Peyer's patch (tissue), 4 donors: ENCODE data around the gene SAMD1. TPM values are rescaled to one million over a fixed set of nuclear protein-coding genes. Genes with fewer than 3 reads are reported as not detected.
A peak's percentile ranks its signal among the peaks of the same experiment; 100 is the strongest.

Experiments used
- DNase-seq, 3 donors: peaks; one replicate each; pipeline ENCODE4 v3.0.0-alpha.2; 2017 to 2019
- H3K27ac ChIP-seq, 4 donors: fragments of 200-600 bp; sonication (generic); one replicate each; pipeline ENCODE4 v1.5.1; 2016 to 2019
- H3K27me3 ChIP-seq, 2 donors: fragments of 200-600 bp; sonication (generic); one replicate each; pipeline ENCODE4 v1.5.1; 2019
- H3K36me3 ChIP-seq, 3 donors: fragments of 200-600 bp; sonication (generic); one replicate each; pipeline ENCODE4 v1.5.1; 2016 to 2019
- H3K4me1 ChIP-seq, 4 donors: fragments of 200-600 bp; sonication (generic); one replicate each; pipeline ENCODE4 v1.5.1; 2016 to 2019
- H3K4me3 ChIP-seq, 4 donors: fragments of 200-600 bp; sonication (generic); 1 replicate in 3 of 4; 2 replicates in 1 of 4; pipeline ENCODE4 v1.5.1; 2016 to 2019; ENCODE audit warnings: mild to moderate bottlenecking in 1 of 4
- H3K9me3 ChIP-seq, 4 donors: fragments of 200-600 bp; sonication (generic); one replicate each; pipeline ENCODE4 v1.5.1; 2016 to 2019; ENCODE audit warnings: mild to moderate bottlenecking in 1 of 4
- POLR2A ChIP-seq, 2 donors: fragments of 450-650 bp; IDR thresholded peaks; one replicate each; pipeline ENCODE4 v1.5.1; 2017; ENCODE audit warnings: antibody characterized with exemption in 2 of 2, mild to moderate bottlenecking in 2 of 2, moderate library complexity in 2 of 2
- total RNA-seq, 4 donors: library from RNA; depleted of rRNA; stranded (reverse); fragments of >200 nt; gene quantifications; one replicate each; pipeline ENCODE4 v1.1.0, GENCODE V29; 2016
- TF ChIP-seq, protein P1 (sequence below), 6 experiments: fragments of 450-650 bp in 4 of 6; fragments of 200-600 bp in 2 of 6; sonication (generic) in 1 of 6; IDR thresholded peaks; one replicate each; pipeline ENCODE4 v1.5.1; 2017 to 2019; ENCODE audit warnings: antibody characterized with exemption in 6 of 6, mild to moderate bottlenecking in 3 of 6, moderate library complexity in 1 of 6

The SAMD1 gene
- total RNA-seq, 4 donors from 2014 or later: 28.9 to 64.4 (median 33.9) TPM

DNA sequence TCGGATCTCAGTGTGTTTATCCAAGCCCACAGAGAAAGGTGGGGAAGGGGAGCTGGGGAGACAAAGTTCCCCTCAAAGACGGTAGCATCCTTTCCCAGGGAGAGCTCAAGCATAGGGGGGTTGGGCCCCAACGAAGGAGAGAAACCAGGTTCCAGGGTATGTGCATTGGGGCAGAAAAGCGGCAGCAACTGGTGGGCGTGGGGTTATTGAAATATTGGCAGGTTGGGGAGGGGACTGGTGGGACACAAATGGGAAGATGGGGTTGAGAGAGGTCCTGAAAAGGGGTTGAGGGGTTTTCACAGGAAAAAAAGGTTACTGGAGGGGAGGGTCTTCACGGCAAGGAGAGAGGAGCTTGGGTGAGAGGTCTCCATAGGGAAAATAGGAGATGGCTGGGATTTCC is 44.8 kb upstream of the SAMD1 start:
- H3K27me3 ChIP-seq: no peaks in the 10 kb centered on the region
- TF ChIP-seq, protein P1, sequence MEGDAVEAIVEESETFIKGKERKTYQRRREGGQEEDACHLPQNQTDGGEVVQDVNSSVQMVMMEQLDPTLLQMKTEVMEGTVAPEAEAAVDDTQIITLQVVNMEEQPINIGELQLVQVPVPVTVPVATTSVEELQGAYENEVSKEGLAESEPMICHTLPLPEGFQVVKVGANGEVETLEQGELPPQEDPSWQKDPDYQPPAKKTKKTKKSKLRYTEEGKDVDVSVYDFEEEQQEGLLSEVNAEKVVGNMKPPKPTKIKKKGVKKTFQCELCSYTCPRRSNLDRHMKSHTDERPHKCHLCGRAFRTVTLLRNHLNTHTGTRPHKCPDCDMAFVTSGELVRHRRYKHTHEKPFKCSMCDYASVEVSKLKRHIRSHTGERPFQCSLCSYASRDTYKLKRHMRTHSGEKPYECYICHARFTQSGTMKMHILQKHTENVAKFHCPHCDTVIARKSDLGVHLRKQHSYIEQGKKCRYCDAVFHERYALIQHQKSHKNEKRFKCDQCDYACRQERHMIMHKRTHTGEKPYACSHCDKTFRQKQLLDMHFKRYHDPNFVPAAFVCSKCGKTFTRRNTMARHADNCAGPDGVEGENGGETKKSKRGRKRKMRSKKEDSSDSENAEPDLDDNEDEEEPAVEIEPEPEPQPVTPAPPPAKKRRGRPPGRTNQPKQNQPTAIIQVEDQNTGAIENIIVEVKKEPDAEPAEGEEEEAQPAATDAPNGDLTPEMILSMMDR (IDR thresholded peaks at IDR 0.05): no peak
- TF ChIP-seq POLR2A (IDR thresholded peaks at IDR 0.05): no peak
- peak overlapping the region in 1 of 4 donors; percentile 60 for H3K4me3 ChIP-seq
- DNase-seq: no peak
- H3K9me3 ChIP-seq: no peaks in the 10 kb centered on the region
- no peaks in the 10 kb centered on the region for H3K36me3 ChIP-seq
- no peak overlapping the region for H3K27ac ChIP-seq
- peaks cover 0 to 26% (median 3%) of the 10 kb centered on the region in 4 donors for H3K4me1 ChIP-seq

DNA sequence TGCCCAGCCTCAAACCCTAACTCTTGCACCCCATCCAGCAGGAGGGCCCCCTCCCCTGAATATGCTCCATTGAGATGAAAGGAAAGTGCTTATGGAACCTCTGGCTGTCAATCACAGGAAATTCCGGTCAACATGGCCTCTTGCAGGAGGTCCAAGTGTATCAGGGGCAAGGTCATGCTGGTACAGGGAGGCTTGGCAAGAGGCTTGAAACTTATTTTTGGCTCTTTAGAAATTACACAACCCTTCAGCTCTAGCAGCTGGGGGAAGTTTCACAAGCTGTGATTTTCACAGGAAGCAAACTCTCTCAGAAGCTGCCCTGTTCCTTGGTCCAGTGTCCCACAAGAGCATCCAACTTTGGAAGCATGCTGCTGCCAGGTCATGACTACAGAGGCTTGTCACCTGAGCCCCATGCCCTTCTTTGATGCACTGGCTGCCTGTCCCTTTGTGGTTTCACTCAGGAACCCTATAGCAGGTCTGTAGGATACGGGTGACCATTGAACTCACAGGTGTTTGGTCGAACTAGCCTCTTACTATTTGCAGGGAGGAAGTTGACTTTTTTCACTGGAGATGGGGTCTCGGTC is 37.5 kb upstream of the SAMD1 start:
- Histone ChIP-seq H3K4me1 (no peaks in the 10 kb centered on the region), H3K9me3 (no peaks in the 10 kb centered on the region), H3K27me3 (no peaks in the 10 kb centered on the region), H3K27ac (peak overlapping the region in 1 of 4 donors; percentile 49), H3K36me3 (no peaks in the 10 kb centered on the region), H3K4me3 (no peak overlapping the region)
- no peak for DNase-seq
- TF ChIP-seq POLR2A (IDR thresholded peaks at IDR 0.05): no peak
- TF ChIP-seq, protein P1 (IDR thresholded peaks at IDR 0.05): no peak

GRCh38 chr19:14127176-14127575 is 36.6 kb upstream of the SAMD1 start:
- H3K4me3 ChIP-seq: no peak overlapping the region
- no peak for TF ChIP-seq POLR2A (IDR thresholded peaks at IDR 0.05)
- TF ChIP-seq, protein P1 (IDR thresholded peaks at IDR 0.05): no peak
- no peaks in the 10 kb centered on the region for H3K9me3 ChIP-seq
- H3K27ac ChIP-seq: no peak overlapping the region
- no peaks in the 10 kb centered on the region for H3K27me3 ChIP-seq
- H3K4me1 ChIP-seq: no peaks in the 10 kb centered on the region
- no peak for DNase-seq
- no peaks in the 10 kb centered on the region for H3K36me3 ChIP-seq

DNA sequence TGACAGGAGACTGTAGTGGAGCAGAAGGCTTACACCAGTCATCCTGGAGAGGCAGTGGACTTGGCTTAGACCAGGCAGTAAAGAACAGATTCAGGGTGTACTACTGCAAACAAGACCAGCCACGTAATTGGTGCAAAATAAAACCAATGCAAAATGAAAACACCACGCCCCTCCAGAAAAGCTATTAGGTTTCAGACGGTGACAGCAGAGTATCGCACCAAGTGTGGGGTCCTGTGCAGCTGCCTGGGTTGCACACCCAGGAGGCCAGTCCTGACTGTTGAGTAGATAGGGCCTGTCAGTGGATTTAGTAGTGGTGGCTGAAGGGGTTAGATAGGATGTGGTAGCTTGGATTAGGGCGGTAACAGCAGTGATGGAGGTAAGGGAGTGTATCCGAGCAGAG is 32.4 kb upstream of the SAMD1 start:
- DNase-seq: no peak
- Histone ChIP-seq H3K9me3 (no peaks in the 10 kb centered on the region), H3K4me1 (peaks cover 0 to 18% (median 6%) of the 10 kb centered on the region in 4 donors), H3K27me3 (no peaks in the 10 kb centered on the region), H3K36me3 (no peaks in the 10 kb centered on the region), H3K27ac (no peak overlapping the region), H3K4me3 (no peak overlapping the region)
- TF ChIP-seq POLR2A (IDR thresholded peaks at IDR 0.05): no peak
- TF ChIP-seq, protein P1 (IDR thresholded peaks at IDR 0.05): no peak

DNA sequence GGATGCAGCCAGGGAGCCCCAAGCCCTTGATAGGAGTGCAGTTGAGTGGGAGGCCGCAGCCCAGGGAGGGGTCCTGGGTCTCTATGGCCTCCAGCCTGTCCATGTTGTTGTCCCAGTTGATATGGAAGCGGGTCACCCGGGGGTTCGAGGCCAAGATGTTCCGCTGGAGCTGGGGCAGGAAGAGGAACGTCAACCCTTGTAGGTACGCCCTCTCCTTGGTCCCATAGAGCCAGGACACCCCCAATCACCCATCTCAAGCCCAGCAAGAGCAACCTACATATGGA is 29.9 kb upstream of the SAMD1 start:
- no peaks in the 10 kb centered on the region for H3K9me3 ChIP-seq
- H3K4me1 ChIP-seq: peaks cover 0 to 31% (median 11%) of the 10 kb centered on the region in 4 donors
- TF ChIP-seq, protein P1 (IDR thresholded peaks at IDR 0.05): no peak
- no peak for TF ChIP-seq POLR2A (IDR thresholded peaks at IDR 0.05)
- peak overlapping the region in 1 of 4 donors; percentile 83 for H3K27ac ChIP-seq
- no peak overlapping the region for H3K4me3 ChIP-seq
- no peaks in the 10 kb centered on the region for H3K36me3 ChIP-seq
- H3K27me3 ChIP-seq: no peaks in the 10 kb centered on the region
- no peak for DNase-seq
